ENCODE measurements around the gene ZSCAN2.

GRCh38 chr15:84658788-84659411 is 58.1 kb downstream of the ZSCAN2 start:
- TF ChIP-seq, protein P1, sequence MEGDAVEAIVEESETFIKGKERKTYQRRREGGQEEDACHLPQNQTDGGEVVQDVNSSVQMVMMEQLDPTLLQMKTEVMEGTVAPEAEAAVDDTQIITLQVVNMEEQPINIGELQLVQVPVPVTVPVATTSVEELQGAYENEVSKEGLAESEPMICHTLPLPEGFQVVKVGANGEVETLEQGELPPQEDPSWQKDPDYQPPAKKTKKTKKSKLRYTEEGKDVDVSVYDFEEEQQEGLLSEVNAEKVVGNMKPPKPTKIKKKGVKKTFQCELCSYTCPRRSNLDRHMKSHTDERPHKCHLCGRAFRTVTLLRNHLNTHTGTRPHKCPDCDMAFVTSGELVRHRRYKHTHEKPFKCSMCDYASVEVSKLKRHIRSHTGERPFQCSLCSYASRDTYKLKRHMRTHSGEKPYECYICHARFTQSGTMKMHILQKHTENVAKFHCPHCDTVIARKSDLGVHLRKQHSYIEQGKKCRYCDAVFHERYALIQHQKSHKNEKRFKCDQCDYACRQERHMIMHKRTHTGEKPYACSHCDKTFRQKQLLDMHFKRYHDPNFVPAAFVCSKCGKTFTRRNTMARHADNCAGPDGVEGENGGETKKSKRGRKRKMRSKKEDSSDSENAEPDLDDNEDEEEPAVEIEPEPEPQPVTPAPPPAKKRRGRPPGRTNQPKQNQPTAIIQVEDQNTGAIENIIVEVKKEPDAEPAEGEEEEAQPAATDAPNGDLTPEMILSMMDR (IDR thresholded peaks at IDR 0.05) = no peak
- TF ChIP-seq POLR2A (IDR thresholded peaks at IDR 0.05) = no peak

All from uterus (tissue), 2 donors.